Measurements from ENCODE around the gene OR51B4. TPM values are rescaled to one million over a fixed set of nuclear protein-coding genes. Genes with fewer than 3 reads are reported as not detected.
"Not testable (repeated sequence)": the region's sequence is repeated elsewhere in the genome, so short reads cannot be mapped to it uniquely, and the experiment has no call there.

OR51B4 gene
- total RNA-seq, 2 experiments from 2014 or later = not detected

GRCh38 chr11:5266609-5267008, 35.1 kb downstream of the OR51B4 start:
- no peak for DNase-seq
- ChIA-PET POLR2A (no interaction called here), CTCF (interaction anchor here (0.6 kb wide), 1 partner anchor 636 kb away, joined by 3 read pairs; no protein-coding TSS in a partner anchor)
- H3K4me3 Mint-ChIP-seq = no peak overlapping the region
- H3K4me1 Mint-ChIP-seq = no peaks in the 10 kb centered on the region
- peaks cover 5% of the 10 kb centered on the region for H3K27me3 Mint-ChIP-seq
- intact Hi-C loops (cut with DNase I, micrococcal nuclease) = no loop called here
- H3K9me3 Mint-ChIP-seq (ENCODE audit: low read depth) = no peaks in the 10 kb centered on the region
- H3K36me3 Mint-ChIP-seq (ENCODE audit: low read depth) = no peaks in the 10 kb centered on the region
- no peak for ATAC-seq
- H3K27ac Mint-ChIP-seq = no peak overlapping the region

GRCh38 chr11:5265832-5266231, 35.9 kb downstream of the OR51B4 start:
- ATAC-seq (no peak), DNase-seq (no peak)
- no peaks in the 10 kb centered on the region for H3K36me3 Mint-ChIP-seq (ENCODE audit: low read depth)
- intact Hi-C loops (cut with DNase I, micrococcal nuclease) = no loop called here
- no peak overlapping the region for H3K4me3 Mint-ChIP-seq
- no peaks in the 10 kb centered on the region for H3K9me3 Mint-ChIP-seq (ENCODE audit: low read depth)
- peaks cover 2% of the 10 kb centered on the region for H3K27me3 Mint-ChIP-seq
- ChIA-PET CTCF (no interaction called here), POLR2A (no interaction called here)
- no peak overlapping the region for H3K27ac Mint-ChIP-seq
- H3K4me1 Mint-ChIP-seq = no peaks in the 10 kb centered on the region

- H3K4me3 Mint-ChIP-seq = no peak overlapping the region
- intact Hi-C loops (cut with DNase I, micrococcal nuclease) = no loop called here
- peaks cover 5% of the 10 kb centered on the region for H3K27me3 Mint-ChIP-seq
- CTCF ChIA-PET = interaction anchor here (0.6 kb wide), 1 partner anchor 271 kb away, joined by 3 read pairs; no protein-coding TSS in a partner anchor
- no peak for ATAC-seq
- no peaks in the 10 kb centered on the region for H3K36me3 Mint-ChIP-seq (ENCODE audit: low read depth)
- no peak for DNase-seq
- H3K9me3 Mint-ChIP-seq (ENCODE audit: low read depth) = no peaks in the 10 kb centered on the region
- no peak overlapping the region for H3K27ac Mint-ChIP-seq
- H3K4me1 Mint-ChIP-seq = no peaks in the 10 kb centered on the region
- POLR2A ChIA-PET = no interaction called here
Observed at GRCh38 chr11:5258543-5259262, 43.0 kb downstream of the OR51B4 start.

- no peaks in the 10 kb centered on the region for H3K36me3 Mint-ChIP-seq (ENCODE audit: low read depth)
- no peaks in the 10 kb centered on the region for H3K9me3 Mint-ChIP-seq (ENCODE audit: low read depth)
- H3K4me3 Mint-ChIP-seq = no peak overlapping the region
- POLR2A ChIA-PET = no interaction called here
- DNase-seq (no peak), ATAC-seq (no peak)
- peaks cover 3% of the 10 kb centered on the region for H3K27me3 Mint-ChIP-seq
- CTCF ChIA-PET = no interaction called here
- no peak overlapping the region for H3K27ac Mint-ChIP-seq
- H3K4me1 Mint-ChIP-seq = no peaks in the 10 kb centered on the region
- intact Hi-C loops (cut with DNase I, micrococcal nuclease) = no loop called here
Observed at GRCh38 chr11:5257296-5257695, 44.5 kb downstream of the OR51B4 start.

- intact Hi-C loops (cut with DNase I, micrococcal nuclease); H3K9me3 Mint-ChIP-seq (ENCODE audit: low read depth); ATAC-seq; H3K27ac Mint-ChIP-seq; POLR2A ChIA-PET; H3K4me3 Mint-ChIP-seq; CTCF ChIA-PET; H3K27me3 Mint-ChIP-seq; H3K36me3 Mint-ChIP-seq (ENCODE audit: low read depth); H3K4me1 Mint-ChIP-seq; DNase-seq: not testable (repeated sequence)
Observed at GRCh38 chr11:5254646-5255413, 46.9 kb downstream of the OR51B4 start, which contains the start of gene HBG2. Gene HBG2, minus strand, starts transcription at chr11:5254781. Its CDS starts 53 bp downstream, at chr11:5254728.

GRCh38 chr11:5254023-5254422, 47.7 kb downstream of the OR51B4 start:
- H3K27me3 Mint-ChIP-seq; H3K4me3 Mint-ChIP-seq; ATAC-seq; H3K4me1 Mint-ChIP-seq; H3K36me3 Mint-ChIP-seq (ENCODE audit: low read depth); intact Hi-C loops (cut with DNase I, micrococcal nuclease); H3K27ac Mint-ChIP-seq; H3K9me3 Mint-ChIP-seq (ENCODE audit: low read depth); POLR2A ChIA-PET; CTCF ChIA-PET; DNase-seq: not testable (repeated sequence)

- H3K27ac Mint-ChIP-seq; H3K4me1 Mint-ChIP-seq; CTCF ChIA-PET; ATAC-seq; intact Hi-C loops (cut with DNase I, micrococcal nuclease); POLR2A ChIA-PET; DNase-seq; H3K4me3 Mint-ChIP-seq; H3K27me3 Mint-ChIP-seq; H3K36me3 Mint-ChIP-seq (ENCODE audit: low read depth); H3K9me3 Mint-ChIP-seq (ENCODE audit: low read depth): not testable (repeated sequence)
Observed at GRCh38 chr11:5253440-5253839, 48.3 kb downstream of the OR51B4 start.

- DNase-seq = no peak
- H3K27me3 Mint-ChIP-seq = peaks cover 4% of the 10 kb centered on the region
- no peak for ATAC-seq
- no peaks in the 10 kb centered on the region for H3K9me3 Mint-ChIP-seq (ENCODE audit: low read depth)
- ChIA-PET CTCF (no interaction called here), POLR2A (no interaction called here)
- H3K4me3 Mint-ChIP-seq = no peak overlapping the region
- no peak overlapping the region for H3K27ac Mint-ChIP-seq
- H3K36me3 Mint-ChIP-seq (ENCODE audit: low read depth) = no peaks in the 10 kb centered on the region
- intact Hi-C loops (cut with DNase I, micrococcal nuclease) = no loop called here
- H3K4me1 Mint-ChIP-seq = no peaks in the 10 kb centered on the region
Observed at GRCh38 chr11:5252919-5253265, 48.9 kb downstream of the OR51B4 start.

- Mint-ChIP-seq H3K4me3 (no peak overlapping the region), H3K27me3 (peaks cover 2% of the 10 kb centered on the region), H3K4me1 (no peaks in the 10 kb centered on the region), H3K9me3 (ENCODE audit: low read depth) (no peaks in the 10 kb centered on the region), H3K27ac (no peak overlapping the region), H3K36me3 (ENCODE audit: low read depth) (no peaks in the 10 kb centered on the region)
- intact Hi-C loops (cut with DNase I, micrococcal nuclease) = no loop called here
- no peak for DNase-seq
- ChIA-PET POLR2A (no interaction called here), CTCF (no interaction called here)
- ATAC-seq = no peak
Observed at GRCh38 chr11:5252192-5252918, 49.4 kb downstream of the OR51B4 start.

GRCh38 chr11:5251746-5252145, 50.0 kb downstream of the OR51B4 start:
- Mint-ChIP-seq H3K4me1 (no peaks in the 10 kb centered on the region), H3K4me3 (no peak overlapping the region), H3K9me3 (ENCODE audit: low read depth) (no peaks in the 10 kb centered on the region), H3K36me3 (ENCODE audit: low read depth) (no peaks in the 10 kb centered on the region), H3K27me3 (peaks cover 2% of the 10 kb centered on the region), H3K27ac (no peak overlapping the region)
- DNase-seq (no peak), ATAC-seq (no peak)
- ChIA-PET POLR2A (no interaction called here), CTCF (no interaction called here)
- intact Hi-C loops (cut with DNase I, micrococcal nuclease) = no loop called here
